ENCODE data around the gene ARMCX4.
A peak's percentile ranks its signal among the peaks of the same experiment; 100 is the strongest.
"Not testable (repeated sequence)": the region's sequence is repeated elsewhere in the genome, so short reads cannot be mapped to it uniquely, and the experiment has no call there.

The ARMCX4 gene

DNA sequence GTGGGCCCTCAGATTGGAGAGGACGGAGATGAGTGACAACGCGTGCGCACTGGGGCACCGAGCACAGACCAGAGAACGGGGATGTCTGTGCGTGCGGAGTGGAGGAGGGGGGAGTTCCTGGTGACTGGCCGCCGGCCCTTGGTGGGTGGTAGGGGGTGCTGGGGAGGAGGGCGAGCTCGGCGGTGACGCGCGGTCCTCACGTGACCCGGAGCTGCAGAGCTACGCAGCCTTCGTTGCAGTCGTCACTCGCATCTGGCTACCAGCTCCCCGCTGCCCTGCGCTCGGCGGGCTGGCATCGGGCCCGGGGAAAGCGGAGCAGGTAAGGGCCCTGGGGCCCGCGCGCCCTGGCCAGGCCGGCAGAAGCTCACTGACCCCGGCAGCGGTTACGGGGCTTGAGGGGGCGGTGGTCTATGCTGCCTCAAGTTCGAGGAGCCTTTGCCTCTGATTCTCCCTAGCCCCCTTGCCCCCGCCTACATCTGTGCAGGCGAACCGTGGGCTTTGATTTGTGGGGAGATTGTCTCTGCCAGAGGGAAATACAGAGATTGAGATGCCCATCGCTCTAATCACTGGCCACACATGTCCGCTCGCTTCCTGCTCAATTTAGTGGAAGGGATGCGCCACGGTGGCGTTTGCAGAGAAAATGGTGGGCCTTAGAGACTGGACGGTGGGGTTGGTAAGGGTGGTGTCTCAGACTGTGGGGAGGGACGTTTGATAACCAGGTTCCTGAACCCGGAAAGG is at the start of gene ARMCX4:
Gene ARMCX4, plus strand, starts transcription at position 245 of the 738 bp plus-strand sequence. CDS start 3,134 bp downstream, outside the sequence.
- peak; percentile 33 for DNase-seq

- no peak for DNase-seq
Measured at GRCh38 chrX:101442085-101442484, 43.2 kb upstream of the ARMCX4 start.

GRCh38 chrX:101449279-101449678 is 36.0 kb upstream of the ARMCX4 start:
- DNase-seq, result no peak

DNA sequence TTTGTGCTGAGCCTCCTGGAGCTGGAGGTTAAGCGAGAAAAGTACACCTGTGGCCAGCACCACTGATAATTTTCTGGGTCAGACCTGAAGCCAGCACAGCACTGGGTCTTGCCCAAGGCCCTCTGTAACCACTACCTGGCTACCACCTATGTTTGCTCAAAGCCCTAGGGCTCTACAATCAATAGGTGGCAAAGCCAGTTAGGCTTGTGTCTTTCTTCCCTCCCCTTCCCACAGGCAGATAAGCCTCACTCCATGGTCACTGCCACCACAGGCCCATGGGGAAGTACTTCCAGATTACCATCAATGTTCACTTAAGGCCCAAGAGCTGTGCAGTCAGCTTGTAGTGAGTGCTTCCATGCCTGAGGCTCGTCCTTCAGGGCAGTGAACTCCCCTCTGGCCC is 35.2 kb upstream of the ARMCX4 start:
- DNase-seq, result no peak

GRCh38 chrX:101450961-101451360 is 34.3 kb upstream of the ARMCX4 start:
- no peak for DNase-seq

GRCh38 chrX:101452056-101452455 is 33.2 kb upstream of the ARMCX4 start:
- DNase-seq, result no peak

- no peak for DNase-seq
Measured at GRCh38 chrX:101460669-101461068, 24.6 kb upstream of the ARMCX4 start.

- DNase-seq, result no peak
Measured at GRCh38 chrX:101462892-101463291, 22.4 kb upstream of the ARMCX4 start.

- DNase-seq, result no peak
Measured at GRCh38 chrX:101478366-101478765, 6.9 kb upstream of the ARMCX4 start.

DNA sequence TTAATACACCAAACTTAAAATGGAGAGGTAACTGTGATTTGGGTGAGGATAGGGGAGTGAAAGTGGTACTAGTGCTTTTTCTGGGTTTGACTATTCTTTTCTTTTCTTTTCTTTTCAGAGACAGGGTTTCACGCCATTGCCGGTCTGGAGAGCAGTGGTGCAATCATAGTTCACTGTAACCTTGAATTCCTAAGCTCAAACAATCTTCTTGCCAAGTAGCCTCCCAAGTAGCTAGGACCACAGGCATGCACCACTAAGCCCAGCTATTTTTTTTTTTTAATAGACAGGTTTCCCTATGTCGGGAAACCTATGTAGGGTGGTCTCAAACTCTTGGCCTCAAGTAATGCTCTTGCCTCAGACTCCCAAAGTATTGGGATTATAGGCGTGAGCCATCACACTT is 3.0 kb upstream of the ARMCX4 start:
- no peak for DNase-seq

DNA sequence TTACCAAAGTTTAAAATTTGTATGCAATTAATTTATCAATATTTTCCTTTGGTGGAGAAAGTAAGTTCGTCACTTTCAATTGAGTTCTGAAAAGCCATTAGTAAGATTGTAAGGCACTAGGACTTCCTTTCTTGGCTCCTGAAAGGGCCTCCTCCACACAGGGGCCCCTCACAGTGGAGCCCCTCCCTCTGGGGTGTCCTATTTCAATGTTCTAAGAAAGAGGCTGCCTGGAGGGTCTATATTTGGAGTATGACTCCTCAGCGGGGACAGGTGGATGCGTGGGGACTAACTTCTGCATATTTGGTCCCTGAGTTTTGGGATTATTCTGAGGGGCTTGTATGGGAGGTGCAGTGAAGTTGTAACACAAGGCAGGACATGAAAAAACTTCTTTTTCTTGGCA is 1.6 kb upstream of the ARMCX4 start:
- DNase-seq, result no peak

- DNase-seq, result no peak
Measured at GRCh38 chrX:101484135-101484534, 1.1 kb upstream of the ARMCX4 start.

DNA sequence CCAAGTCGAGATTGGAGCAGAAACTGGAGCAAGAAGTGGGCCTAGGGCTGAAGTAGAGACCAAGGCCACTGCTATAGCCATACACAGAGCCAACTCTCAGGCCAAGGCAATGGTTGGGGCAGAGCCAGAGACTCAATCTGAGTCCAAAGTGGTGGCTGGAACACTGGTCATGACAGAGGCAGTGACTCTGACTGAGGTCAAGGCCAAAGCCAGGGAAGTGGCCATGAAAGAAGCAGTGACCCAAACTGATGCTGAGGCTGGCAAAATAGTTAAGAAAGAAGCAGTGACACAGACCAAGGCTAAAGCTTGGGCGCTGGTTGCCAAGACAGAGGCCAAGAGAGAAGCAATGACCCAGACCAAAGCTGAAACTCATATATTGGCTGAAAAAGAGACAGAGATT is 3.5 kb downstream of the ARMCX4 start:
- DNase-seq, result no peak

DNA sequence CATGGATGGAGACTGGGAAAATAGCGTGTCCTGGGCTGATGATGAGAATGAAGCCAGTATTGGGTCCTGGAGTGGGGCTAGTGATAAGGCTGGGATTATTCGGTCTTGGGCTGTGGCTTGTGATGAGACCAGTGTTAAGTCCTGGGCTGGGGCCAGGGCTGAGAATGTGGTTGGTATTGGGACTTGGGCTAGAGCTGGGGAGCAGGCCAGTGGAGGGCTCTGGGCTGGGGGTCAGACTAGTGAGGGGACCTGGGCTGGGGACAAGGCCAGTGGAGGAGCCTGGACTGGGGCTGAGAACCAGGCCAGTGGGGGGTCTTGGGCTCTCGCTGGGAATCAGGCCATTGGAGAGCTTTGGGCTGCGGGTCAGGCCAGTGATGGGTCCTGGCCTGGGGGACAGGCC is 6.7 kb downstream of the ARMCX4 start:
- DNase-seq, result no peak

GRCh38 chrX:101493225-101493624 is 8.0 kb downstream of the ARMCX4 start:
- DNase-seq, result no peak

DNA sequence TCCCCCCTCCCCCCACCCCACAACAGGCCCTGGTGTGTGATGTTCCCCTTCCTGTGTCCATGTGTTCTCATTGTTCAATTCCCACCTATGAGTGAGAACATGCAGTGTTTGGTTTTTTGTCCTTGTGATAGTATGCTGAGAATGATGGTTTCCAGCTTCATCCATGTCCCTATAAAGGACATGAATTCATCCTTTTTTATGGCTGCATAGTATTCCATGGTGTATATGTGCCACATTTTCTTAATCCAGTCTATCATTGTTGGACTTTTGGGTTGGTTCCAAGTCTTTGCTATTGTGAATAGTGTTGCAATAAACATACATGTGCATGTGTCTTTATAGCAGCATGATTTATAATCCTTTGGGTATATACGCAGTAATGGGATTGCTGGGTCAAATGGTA is 17.7 kb downstream of the ARMCX4 start:
- not testable (repeated sequence) for DNase-seq

- no peak for DNase-seq
Measured at GRCh38 chrX:101507372-101507771, 22.1 kb downstream of the ARMCX4 start.

- DNase-seq, result no peak
Measured at GRCh38 chrX:101507986-101508385, 22.7 kb downstream of the ARMCX4 start.

DNA sequence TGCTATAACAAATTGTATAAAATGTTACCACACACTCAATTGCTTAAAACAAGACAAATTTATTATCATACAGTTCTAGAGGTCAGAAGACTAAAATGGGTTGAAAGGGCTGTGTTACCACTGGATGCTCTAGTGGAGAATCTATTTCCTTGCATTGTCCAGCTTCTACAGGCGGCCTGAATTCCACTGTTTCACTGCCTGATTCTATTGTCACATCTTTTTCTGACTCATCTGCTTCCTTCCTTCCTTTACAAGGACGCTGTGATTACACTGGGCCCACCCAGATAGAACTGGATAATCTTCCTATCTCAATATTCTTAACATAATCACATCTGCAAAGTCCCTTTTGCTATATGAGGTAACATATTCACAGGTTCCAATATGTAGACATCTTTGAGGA is 45.7 kb downstream of the ARMCX4 start:
- no peak for DNase-seq
